HT-29 (cell line): Measurements from ENCODE around the gene FAM170B. TPM values are rescaled to one million over a fixed set of nuclear protein-coding genes. Genes with fewer than 3 reads are reported as not detected.

Experiments
- total RNA-seq: library from RNA; depleted of rRNA; stranded (reverse); fragments of >200 nt; shearing (Covaris generic); gene quantifications from 2 replicates; pipeline ENCODE4 v1.2.3, GENCODE V29; 2014; rRNA removed

Gene FAM170B
- total RNA-seq, 1 experiment from 2014 or later: not detected

Other genes with a start within 250 kb of the FAM170B start
- gene LRRC18, start 194.2 kb downstream of the FAM170B start, total RNA-seq: not detected in 2 replicates
- gene VSTM4, start 18.5 kb downstream of the FAM170B start, total RNA-seq: not detected in 2 replicates
- gene TMEM273, start 54.4 kb upstream of the FAM170B start, total RNA-seq: not detected in 2 replicates
- not detected in 2 replicates for gene C10orf71, start 165.1 kb upstream of the FAM170B start, total RNA-seq